Superior temporal gyrus (tissue), 1 donor: Measurements from ENCODE around the gene RPGR.
A peak's percentile ranks its signal among the peaks of the same experiment; 100 is the strongest.

Experiments
- DNase-seq: peaks from one replicate; pipeline ENCODE4 v3.0.0-alpha.2; 2016; ENCODE audit errors: extremely low spot score

RPGR gene, protein sequence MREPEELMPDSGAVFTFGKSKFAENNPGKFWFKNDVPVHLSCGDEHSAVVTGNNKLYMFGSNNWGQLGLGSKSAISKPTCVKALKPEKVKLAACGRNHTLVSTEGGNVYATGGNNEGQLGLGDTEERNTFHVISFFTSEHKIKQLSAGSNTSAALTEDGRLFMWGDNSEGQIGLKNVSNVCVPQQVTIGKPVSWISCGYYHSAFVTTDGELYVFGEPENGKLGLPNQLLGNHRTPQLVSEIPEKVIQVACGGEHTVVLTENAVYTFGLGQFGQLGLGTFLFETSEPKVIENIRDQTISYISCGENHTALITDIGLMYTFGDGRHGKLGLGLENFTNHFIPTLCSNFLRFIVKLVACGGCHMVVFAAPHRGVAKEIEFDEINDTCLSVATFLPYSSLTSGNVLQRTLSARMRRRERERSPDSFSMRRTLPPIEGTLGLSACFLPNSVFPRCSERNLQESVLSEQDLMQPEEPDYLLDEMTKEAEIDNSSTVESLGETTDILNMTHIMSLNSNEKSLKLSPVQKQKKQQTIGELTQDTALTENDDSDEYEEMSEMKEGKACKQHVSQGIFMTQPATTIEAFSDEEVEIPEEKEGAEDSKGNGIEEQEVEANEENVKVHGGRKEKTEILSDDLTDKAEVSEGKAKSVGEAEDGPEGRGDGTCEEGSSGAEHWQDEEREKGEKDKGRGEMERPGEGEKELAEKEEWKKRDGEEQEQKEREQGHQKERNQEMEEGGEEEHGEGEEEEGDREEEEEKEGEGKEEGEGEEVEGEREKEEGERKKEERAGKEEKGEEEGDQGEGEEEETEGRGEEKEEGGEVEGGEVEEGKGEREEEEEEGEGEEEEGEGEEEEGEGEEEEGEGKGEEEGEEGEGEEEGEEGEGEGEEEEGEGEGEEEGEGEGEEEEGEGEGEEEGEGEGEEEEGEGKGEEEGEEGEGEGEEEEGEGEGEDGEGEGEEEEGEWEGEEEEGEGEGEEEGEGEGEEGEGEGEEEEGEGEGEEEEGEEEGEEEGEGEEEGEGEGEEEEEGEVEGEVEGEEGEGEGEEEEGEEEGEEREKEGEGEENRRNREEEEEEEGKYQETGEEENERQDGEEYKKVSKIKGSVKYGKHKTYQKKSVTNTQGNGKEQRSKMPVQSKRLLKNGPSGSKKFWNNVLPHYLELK

GRCh38 chrX:38327007-38327774, at the start of gene RPGR:
Gene RPGR, minus strand, starts transcription at chrX:38327509. Its CDS starts 142 bp downstream, at chrX:38327367.
- DNase-seq, result peak; percentile 84

DNA sequence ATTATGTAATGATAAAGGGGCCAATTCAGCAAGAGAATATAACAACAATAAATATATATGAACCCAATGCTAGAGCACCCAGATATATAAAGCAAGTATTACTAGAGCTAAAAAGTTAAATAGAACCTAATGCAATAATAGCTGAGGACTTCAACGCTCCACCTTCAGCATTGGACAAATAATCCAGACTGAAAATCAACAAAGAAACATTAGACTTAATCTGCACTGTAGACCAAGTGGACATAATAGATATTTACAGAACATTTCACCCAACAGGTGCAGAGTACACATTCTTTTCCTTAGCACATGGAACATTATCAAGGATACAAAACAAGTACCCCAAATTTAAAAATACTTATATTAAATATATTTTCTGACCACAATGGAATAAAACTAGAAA, 49.4 kb upstream of the RPGR start:
- no peak for DNase-seq

GRCh38 chrX:38375891-38376290, 48.6 kb upstream of the RPGR start:
- no peak for DNase-seq

GRCh38 chrX:38374431-38374830, 47.1 kb upstream of the RPGR start:
- DNase-seq, result no peak

- DNase-seq, result no peak
Observed at GRCh38 chrX:38371641-38372040, 44.3 kb upstream of the RPGR start.

GRCh38 chrX:38368774-38369173, 41.5 kb upstream of the RPGR start:
- no peak for DNase-seq

DNA sequence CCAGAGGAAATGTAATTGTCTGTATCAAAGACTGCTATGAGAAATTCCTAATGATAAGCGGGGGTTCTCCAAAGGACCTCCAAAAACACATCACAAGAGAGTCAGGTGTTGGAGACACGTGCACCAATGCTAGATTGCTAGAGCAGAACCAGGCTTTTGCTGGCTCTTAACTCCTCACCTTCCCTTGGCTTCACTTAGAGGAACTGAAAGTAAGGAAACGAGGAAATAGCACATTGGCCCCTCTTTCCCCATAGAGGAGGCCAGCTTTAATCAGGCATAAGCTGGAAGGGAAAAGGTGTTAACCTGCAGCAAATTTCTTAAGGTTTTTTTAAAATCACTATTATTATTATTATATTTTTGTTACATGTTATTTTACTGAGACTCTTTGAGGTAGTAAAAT, 38.6 kb upstream of the RPGR start:
- no peak for DNase-seq

GRCh38 chrX:38363046-38363445, 35.7 kb upstream of the RPGR start:
- no peak for DNase-seq

DNA sequence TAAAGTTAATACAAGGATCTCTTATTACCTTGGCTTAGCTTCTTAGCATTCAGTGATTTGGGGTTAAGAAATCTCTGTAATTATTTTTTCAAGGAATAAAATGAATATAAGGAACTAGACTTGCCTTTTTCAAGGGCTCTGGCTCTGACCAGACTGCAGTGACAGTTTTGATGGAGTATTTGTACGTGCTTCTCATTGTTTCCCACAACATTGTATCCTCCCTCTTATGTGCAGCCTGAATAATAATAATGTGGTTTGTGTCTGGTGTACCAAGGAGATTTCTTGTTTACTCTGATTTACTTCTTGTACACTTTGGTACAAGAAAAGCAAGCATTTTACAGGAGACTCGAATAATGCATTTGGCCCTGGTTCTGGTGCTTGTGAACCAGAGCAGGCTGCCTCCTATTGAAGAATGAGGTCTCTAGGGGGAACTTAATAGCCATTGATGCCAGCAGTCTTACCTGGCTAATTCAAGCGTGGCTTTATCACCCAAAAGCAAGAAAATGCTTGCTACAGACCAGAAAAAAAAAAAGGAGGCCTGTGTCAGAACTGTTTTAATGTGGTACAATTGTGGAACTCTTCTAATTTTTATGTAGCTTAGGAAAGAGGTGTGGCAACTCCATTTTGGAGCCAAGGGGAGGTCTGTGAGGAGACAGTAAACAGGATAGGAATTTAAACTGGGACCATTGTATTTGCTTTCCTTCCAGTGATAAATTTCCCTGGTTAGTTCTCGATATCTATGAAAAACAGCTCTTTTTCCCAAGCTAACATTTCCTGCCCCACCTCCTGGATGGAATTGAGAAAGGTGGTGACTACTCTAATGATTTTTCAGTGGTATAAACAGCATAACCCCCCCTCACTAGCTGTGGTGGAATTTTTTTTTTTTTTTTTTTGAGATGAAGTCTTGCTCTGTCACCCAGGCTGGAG, 30.7 kb upstream of the RPGR start:
- no peak for DNase-seq

- DNase-seq, result no peak
Observed at GRCh38 chrX:38356401-38356800, 29.1 kb upstream of the RPGR start.

DNA sequence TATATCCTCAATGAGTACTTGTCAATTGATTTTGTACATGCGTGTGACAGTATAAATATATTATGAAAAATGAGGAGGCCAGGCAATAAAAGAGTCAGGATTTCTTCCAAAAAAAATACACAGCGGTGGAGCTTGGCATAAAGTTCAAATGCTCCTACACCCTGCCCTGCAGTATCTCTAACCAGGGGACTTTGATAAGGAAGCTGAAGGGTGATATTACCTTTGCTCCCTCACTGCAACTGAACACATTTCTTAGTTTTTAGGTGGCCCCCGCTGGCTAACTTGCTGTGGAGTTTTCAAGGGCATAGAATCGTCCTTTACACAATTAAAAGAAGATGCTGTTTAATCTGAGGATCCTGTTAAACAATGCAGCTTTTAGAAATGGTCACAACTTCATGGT, 25.1 kb upstream of the RPGR start, which contains the start of gene OTC:
OTC (plus strand) TSS at position 243 of the 400 bp plus-strand sequence; CDS start at position 336, 93 bp downstream.
- DNase-seq, result no peak

DNA sequence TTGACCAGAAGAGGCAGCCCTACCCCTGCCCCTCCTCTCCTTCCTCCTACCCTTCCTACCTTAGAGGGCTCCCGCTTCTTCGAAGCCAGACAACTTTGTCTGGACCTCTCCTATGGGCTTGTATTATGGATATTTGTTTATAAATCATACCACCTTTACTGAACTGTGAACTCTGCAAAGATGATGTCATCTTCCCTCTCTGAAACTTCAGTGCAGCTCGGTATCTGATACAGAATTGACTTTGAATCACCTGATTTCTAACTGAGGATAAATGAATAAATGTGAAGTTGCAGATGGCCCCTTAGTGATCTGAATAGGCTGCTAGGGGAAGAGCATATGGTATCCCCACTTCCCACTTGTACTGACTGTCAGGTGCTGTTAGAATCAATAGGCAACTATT, 24.0 kb upstream of the RPGR start:
- DNase-seq, result no peak

GRCh38 chrX:38347136-38347535, 19.8 kb upstream of the RPGR start:
- peak; percentile 22 for DNase-seq

DNA sequence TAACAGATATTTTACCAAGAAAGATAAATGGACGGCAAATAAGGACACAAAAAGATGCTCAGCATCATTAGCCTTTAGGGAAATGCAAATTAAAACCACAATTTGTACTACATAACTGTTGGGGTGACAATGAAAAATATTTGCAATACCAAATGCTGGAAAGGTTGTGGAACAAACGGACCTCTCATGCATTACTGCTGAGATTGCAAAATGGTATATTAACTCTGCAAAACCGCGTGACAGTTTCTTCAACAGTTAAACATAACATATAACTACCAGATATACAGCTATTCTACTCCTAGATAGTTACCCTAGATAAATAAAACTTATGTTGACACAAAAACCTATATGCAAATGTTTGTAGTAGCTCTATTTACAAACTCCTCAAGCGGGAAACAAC, 18.8 kb upstream of the RPGR start:
- DNase-seq, result no peak

- DNase-seq, result no peak
Observed at GRCh38 chrX:38342853-38343778, 15.8 kb upstream of the RPGR start.

GRCh38 chrX:38341442-38341841, 14.1 kb upstream of the RPGR start:
- DNase-seq, result no peak

- DNase-seq, result no peak
Observed at GRCh38 chrX:38336538-38337240, 9.4 kb upstream of the RPGR start.

DNA sequence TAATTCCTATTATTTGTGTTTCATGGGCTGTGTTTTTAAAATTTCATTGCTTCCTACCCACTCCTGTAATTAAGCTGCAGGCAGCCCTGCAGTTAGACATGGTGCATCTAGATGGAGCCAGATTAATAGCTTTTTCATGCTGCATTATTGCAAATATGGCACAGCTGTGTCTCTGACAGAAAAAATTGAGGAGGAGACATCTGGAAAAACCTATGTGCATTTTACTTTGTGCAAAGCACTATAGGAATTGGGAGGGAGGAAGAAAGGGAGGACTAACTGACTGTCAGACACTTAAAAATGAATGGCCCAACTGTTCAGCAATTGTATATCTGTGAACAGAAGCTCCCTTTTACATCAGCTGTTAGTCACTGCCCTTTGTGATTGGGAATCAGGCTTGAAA, 8.1 kb upstream of the RPGR start:
- DNase-seq, result peak; percentile 53

DNA sequence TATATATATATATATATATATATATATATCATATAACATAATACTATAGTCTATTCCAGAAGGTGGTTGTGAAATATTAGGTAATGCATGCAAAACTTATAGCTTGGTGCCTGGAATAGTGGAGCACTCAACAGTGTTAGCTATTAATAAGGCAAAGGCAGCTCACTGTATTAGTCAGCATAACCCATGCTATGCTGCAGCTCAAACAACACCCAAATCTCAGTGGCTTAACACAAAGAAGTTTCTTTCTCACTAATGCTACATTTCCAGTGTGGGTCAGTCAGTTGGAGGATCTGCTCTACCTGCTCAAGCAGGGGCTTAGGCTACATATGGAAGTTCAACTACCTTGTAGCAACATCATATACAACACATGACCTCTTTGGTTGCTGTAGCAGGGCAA, 5.2 kb upstream of the RPGR start:
- DNase-seq, result no peak
